ENCODE measurements around the gene HOXA3.

- no peak for TF ChIP-seq CTCF (IDR thresholded peaks at IDR 0.05)
- TF ChIP-seq POLR2A (IDR thresholded peaks at IDR 0.05): no peak
- no peak for TF ChIP-seq EP300 (IDR thresholded peaks at IDR 0.05)
Observed at GRCh38 chr7:27162561-27163287, 10.3 kb upstream of the HOXA3 start.
